ENCODE data around the gene PBLD. TPM values are rescaled to one million over a fixed set of nuclear protein-coding genes. Genes with fewer than 3 reads are reported as not detected.
A peak's percentile ranks its signal among the peaks of the same experiment; 100 is the strongest.

Gene PBLD
- total and polyA plus RNA-seq, 9 of the 15 experiments (the other 6 are each of a cell fraction or from before 2014, with no cell fraction given) = 1.2 to 4.3 (median 2.5) TPM

GRCh38 chr10:68301790-68302502, 30.8 kb downstream of the PBLD start:
- peak; percentile 49 to 55 (median 50) for DNase-seq (ENCODE audit: extremely low read depth in 1 of 4, low spot score in 3 of 4)
- no peaks in the 10 kb centered on the region for H3K79me2 ChIP-seq (ENCODE audit: control insufficient read depth, insufficient read depth, low read length)
- no peak overlapping the region for H2AFZ ChIP-seq (ENCODE audit: low read depth, low read length)
- H3K9ac ChIP-seq (ENCODE audit: insufficient read depth in 1 of 2, low read depth in 2 of 2, low read length in 2 of 2) = no peak overlapping the region
- in situ Hi-C loops (cut with MboI) (loop anchor here (5.0 to 10.0 kb wide), 3 partner anchors 90 to 517 kb away; no protein-coding TSS in a partner anchor), intact Hi-C loops (cut with micrococcal nuclease) (loop anchor here (1.0 to 5.0 kb wide), 4 partner anchors 90 to 514 kb away; no protein-coding TSS in a partner anchor)
- no peaks in the 10 kb centered on the region for H3K9me3 ChIP-seq (replicated peaks; ENCODE audit: control insufficient read depth, insufficient read depth, low read depth, low read length)
- CTCF ChIA-PET (ENCODE audit: low intra/inter-chr PET ratio) = interaction anchor here (1.2 to 1.8 kb wide), 2 partner anchors 90 to 447 kb away, joined by 4 to 11 read pairs; no protein-coding TSS in a partner anchor
- peak; percentile 84 for ATAC-seq
- no TSS peak for BruUV-seq (replicated peaks)
- H3K36me3 ChIP-seq (ENCODE audit: control insufficient read depth, insufficient read depth, low read length) = no peaks in the 10 kb centered on the region
- no peak overlapping the region for H3K4me3 ChIP-seq
- no peaks in the 10 kb centered on the region for H3K27me3 ChIP-seq (ENCODE audit: control insufficient read depth in 2 of 2, insufficient read depth in 2 of 2, low read length in 2 of 2)
- H3K9me1 ChIP-seq (ENCODE audit: control insufficient read depth, insufficient read depth, low read length) = no peaks in the 10 kb centered on the region
- FAIRE-seq = peak; percentile 89
- H3K4me2 ChIP-seq (ENCODE audit: insufficient read depth, low read length) = no peak overlapping the region
- no peaks in the 10 kb centered on the region for H4K20me1 ChIP-seq (replicated peaks; ENCODE audit: control insufficient read depth, insufficient read depth, low read length)
- POLR2A ChIA-PET = interaction anchor here (1.0 to 1.4 kb wide), 5 partner anchors 11 to 89 kb away, joined by 3 to 7 read pairs (median 4); partner anchors contain the start of genes HNRNPH3 and PBLD
- H3K4me1 ChIP-seq (replicated peaks in 1 of 2; ENCODE audit: control insufficient read depth in 2 of 2, insufficient read depth in 2 of 2, low read length in 2 of 2) = no peaks in the 10 kb centered on the region
- 27% methylated on average over 6 of the region's 6 CpGs for WGBS (ENCODE audit: insufficient coverage, low coverage, missing lambda C conversion rate)
- no peak overlapping the region for H3K27ac ChIP-seq (ENCODE audit: extremely low read depth, low read depth, low read length)
- TF ChIP-seq, protein P1, sequence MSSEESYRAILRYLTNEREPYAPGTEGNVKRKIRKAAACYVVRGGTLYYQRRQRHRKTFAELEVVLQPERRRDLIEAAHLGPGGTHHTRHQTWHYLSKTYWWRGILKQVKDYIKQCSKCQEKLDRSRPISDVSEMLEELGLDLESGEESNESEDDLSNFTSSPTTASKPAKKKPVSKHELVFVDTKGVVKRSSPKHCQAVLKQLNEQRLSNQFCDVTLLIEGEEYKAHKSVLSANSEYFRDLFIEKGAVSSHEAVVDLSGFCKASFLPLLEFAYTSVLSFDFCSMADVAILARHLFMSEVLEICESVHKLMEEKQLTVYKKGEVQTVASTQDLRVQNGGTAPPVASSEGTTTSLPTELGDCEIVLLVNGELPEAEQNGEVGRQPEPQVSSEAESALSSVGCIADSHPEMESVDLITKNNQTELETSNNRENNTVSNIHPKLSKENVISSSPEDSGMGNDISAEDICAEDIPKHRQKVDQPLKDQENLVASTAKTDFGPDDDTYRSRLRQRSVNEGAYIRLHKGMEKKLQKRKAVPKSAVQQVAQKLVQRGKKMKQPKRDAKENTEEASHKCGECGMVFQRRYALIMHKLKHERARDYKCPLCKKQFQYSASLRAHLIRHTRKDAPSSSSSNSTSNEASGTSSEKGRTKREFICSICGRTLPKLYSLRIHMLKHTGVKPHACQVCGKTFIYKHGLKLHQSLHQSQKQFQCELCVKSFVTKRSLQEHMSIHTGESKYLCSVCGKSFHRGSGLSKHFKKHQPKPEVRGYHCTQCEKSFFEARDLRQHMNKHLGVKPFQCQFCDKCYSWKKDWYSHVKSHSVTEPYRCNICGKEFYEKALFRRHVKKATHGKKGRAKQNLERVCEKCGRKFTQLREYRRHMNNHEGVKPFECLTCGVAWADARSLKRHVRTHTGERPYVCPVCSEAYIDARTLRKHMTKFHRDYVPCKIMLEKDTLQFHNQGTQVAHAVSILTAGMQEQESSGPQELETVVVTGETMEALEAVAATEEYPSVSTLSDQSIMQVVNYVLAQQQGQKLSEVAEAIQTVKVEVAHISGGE (CRISPR knock-in tag; IDR thresholded peaks at IDR 0.05) = no peak
- peak; percentile 71; the same call in 1 of the 2 replicates for TF ChIP-seq REST (IDR thresholded peaks at IDR 0.05; ENCODE audit: borderline replicate concordance)
- TF ChIP-seq REST (CRISPR knock-in tag; IDR thresholded peaks at IDR 0.05; ENCODE audit: low read depth) = no peak
- no peak for TF ChIP-seq SIRT6 (IDR thresholded peaks at IDR 0.05; ENCODE audit: low read depth, low read length)
- peak; percentile 64 for TF ChIP-seq DEAF1 (CRISPR knock-in tag; IDR thresholded peaks at IDR 0.05)
- no peak for TF ChIP-seq HDAC6 (IDR thresholded peaks at IDR 0.05; ENCODE audit: low read depth, low read length)
- 0 out of 2 replicates have a peak, but pooled peaks have one; percentile 56 for TF ChIP-seq ZEB2 (IDR thresholded peaks at IDR 0.05)
